Bronchial epithelial cell (primary cell): ENCODE measurements around the gene APC. TPM values are rescaled to one million over a fixed set of nuclear protein-coding genes. Genes with fewer than 3 reads are reported as not detected.

ENCODE experiments used
- DNase-seq: peaks from one replicate; pipeline ENCODE4 v3.0.0-alpha.2; 2010; ENCODE audit warnings: low read depth
- FAIRE-seq: peaks from 2 replicates; lab custom pipeline; 2011; peaks lifted over from hg19 to GRCh38; lab: Jason Lieb, UNC
- H3K27me3 ChIP-seq: 2 replicates; pipeline ENCODE4 v1.5.1; 2011; ENCODE audit warnings: low read length; ENCODE audit not compliant: control insufficient read depth, insufficient read depth
- H3K36me3 ChIP-seq: 2 replicates; pipeline ENCODE4 v1.5.1; 2011; ENCODE audit warnings: low read length; ENCODE audit not compliant: control insufficient read depth, insufficient read depth
- H3K4me3 ChIP-seq: 2 replicates; pipeline ENCODE4 v1.5.1; 2011; ENCODE audit warnings: mild to moderate bottlenecking, low read depth, low read length, control low read depth
- total RNA-seq: library from RNA; depleted of rRNA; stranded (reverse); fragments of >200 nt; gene quantifications from 2 replicates; pipeline ENCODE4 v1.2.1, GENCODE V29; 2014
- TF ChIP-seq, protein P1 (sequence below): IDR thresholded peaks from 2 replicates; pipeline ENCODE4 v1.5.1; 2011; ENCODE audit warnings: mild to moderate bottlenecking, moderate library complexity, low read length, control low read depth, inconsistent platforms; ENCODE audit not compliant: insufficient read depth, severe bottlenecking

The APC gene
- total RNA-seq, 1 donor from 2014 or later = 33.7 TPM

DNA sequence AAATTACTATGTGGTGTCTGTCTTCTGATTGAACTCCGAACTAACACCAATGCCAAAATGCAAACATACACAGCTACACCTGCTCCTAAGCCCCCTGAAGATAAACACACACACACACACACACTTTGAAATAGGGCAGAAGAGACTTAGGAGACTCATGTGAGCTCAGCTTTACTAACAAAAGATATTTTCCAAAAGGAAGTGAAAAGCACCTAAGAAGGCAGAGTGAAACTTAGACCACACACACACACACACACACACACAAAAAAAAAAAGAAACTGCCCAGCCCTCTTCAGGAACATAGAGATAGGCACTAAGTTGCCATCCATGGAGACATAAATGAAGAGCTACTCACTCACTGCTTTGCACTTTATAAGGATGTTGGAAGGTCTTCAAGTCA is 45.2 kb upstream of the APC start:
- DNase-seq (no peak), FAIRE-seq (no peak)
- TF ChIP-seq, protein P1, sequence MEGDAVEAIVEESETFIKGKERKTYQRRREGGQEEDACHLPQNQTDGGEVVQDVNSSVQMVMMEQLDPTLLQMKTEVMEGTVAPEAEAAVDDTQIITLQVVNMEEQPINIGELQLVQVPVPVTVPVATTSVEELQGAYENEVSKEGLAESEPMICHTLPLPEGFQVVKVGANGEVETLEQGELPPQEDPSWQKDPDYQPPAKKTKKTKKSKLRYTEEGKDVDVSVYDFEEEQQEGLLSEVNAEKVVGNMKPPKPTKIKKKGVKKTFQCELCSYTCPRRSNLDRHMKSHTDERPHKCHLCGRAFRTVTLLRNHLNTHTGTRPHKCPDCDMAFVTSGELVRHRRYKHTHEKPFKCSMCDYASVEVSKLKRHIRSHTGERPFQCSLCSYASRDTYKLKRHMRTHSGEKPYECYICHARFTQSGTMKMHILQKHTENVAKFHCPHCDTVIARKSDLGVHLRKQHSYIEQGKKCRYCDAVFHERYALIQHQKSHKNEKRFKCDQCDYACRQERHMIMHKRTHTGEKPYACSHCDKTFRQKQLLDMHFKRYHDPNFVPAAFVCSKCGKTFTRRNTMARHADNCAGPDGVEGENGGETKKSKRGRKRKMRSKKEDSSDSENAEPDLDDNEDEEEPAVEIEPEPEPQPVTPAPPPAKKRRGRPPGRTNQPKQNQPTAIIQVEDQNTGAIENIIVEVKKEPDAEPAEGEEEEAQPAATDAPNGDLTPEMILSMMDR = no peak
- no peaks in the 10 kb centered on the region for H3K36me3 ChIP-seq
- no peaks in the 10 kb centered on the region for H3K27me3 ChIP-seq
- H3K4me3 ChIP-seq = no peak overlapping the region

DNA sequence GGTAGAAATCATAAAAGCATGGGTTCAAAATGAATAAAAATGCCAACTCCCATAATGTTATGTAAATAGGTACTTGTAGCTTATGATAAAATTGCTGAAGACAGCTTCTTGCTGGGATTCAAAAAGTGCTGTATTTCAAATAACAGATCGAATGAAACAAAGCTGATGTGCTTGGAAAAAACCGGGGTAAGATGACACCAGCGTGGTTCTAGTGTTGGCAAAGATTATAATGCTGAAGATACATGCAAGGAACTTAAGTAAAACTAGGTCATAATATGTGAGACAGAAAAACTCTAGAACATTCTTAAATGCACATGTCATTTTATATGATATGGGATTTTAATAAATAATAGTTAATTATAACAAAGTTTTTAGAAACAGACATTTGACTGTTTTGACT is 44.4 kb upstream of the APC start:
- no peak for FAIRE-seq
- DNase-seq = no peak

DNA sequence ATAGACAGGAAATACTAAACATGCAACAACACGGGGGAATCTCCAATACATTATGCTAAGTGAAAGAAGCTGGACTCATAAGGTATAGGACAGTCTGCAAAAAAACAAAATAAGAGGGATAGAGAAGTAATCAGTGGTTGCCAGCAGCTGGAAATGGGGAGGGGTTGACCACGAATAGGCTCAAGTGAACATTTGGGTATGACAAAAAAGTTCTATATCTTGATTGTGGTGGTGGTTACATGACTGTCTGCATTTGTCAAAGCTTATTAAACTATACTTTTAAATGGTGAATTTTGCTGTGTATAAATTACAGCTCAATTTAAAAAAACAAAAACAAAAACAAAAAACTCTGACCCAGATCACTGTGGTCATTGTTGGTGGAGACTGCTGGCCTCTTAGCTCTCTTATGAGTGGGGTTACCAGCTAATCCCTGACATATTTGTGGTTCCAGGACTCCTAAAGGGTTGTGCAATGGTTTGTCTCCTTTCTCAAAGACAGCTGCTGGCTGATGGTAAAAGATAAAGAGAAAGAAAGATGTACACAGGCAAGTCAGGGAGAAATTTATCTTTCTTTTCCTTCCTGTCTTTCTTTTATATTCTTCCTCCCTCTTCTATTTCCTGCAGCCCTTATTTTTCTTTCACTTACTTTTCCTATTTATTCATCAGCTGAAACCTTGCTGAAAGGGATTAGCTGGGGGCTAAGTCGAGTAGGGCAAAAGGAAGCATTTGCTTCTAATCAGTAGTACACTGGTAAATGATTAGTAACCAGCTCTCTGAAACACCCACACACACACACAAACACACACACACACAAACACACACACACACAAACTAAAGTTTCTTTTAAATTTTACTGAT is 42.6 kb upstream of the APC start:
- no peaks in the 10 kb centered on the region for H3K36me3 ChIP-seq
- no peak overlapping the region for H3K4me3 ChIP-seq
- no peak for FAIRE-seq
- H3K27me3 ChIP-seq = no peaks in the 10 kb centered on the region
- TF ChIP-seq, protein P1 = no peak
- no peak for DNase-seq

More for the DNA sequence above, 44.4 kb upstream of the APC start:
- TF ChIP-seq, protein P1 = no peak
- Histone ChIP-seq H3K4me3 (no peak overlapping the region), H3K27me3 (no peaks in the 10 kb centered on the region), H3K36me3 (no peaks in the 10 kb centered on the region)

DNA sequence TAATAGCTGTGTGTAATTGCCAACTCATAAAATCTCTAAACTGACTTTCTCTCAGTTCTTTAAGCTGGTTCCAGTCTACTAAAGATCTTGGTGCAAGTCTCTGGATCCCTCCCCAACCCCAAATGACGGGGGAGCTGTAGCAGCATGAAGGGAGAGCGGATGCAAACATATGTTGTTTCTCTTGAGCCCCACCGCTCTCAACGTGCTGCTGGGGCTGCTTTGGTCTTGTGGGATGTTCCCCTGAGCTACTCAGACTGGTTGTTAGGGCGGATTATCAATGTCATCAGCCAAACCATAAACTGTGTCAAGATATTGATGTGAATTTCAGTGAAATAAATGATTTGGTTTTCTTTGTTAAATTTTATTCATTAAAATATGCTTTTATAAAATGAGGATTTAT is 40.9 kb upstream of the APC start:
- TF ChIP-seq, protein P1 = no peak
- no peak overlapping the region for H3K4me3 ChIP-seq
- no peaks in the 10 kb centered on the region for H3K36me3 ChIP-seq
- FAIRE-seq (no peak), DNase-seq (no peak)
- no peaks in the 10 kb centered on the region for H3K27me3 ChIP-seq

DNA sequence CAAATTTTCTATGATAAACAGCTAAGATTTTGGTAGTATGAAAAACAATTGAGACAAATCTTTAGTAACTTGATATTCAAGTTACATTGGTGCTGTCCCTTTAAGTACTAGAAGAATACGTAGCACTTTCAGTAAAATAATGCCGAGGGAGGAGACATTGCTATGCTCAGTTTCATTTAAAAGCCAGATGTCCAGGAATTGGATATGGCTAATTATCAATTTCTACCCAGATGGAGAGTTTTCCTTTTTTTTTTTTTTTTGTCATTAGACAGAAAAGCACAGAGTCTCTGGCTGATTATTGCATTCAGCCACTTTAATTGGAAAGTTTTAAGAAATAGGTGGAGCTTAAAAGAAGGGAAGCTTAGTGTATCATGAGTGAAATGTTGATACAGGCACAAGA is 40.4 kb upstream of the APC start:
- H3K4me3 ChIP-seq = no peak overlapping the region
- TF ChIP-seq, protein P1 = no peak
- no peak for FAIRE-seq
- DNase-seq = no peak
- no peaks in the 10 kb centered on the region for H3K36me3 ChIP-seq
- H3K27me3 ChIP-seq = no peaks in the 10 kb centered on the region
